ENCODE data around the gene NPR2.

- TF ChIP-seq CTCF (conservative IDR thresholded peaks at IDR 0.05; ENCODE audit: low read length) (no peak), EZH2phosphoT487 (IDR thresholded peaks at IDR 0.05; ENCODE audit: borderline replicate concordance, low read depth, low read length) (no peak)
Observed at GRCh38 chr9:35793461-35793860, 2.1 kb downstream of the NPR2 start.
